AG10803 (cell line): ENCODE results near the gene MYO16.

ENCODE experiments used
- DNase-seq: peaks from one replicate; pipeline ENCODE4 v3.0.0; 2010; ENCODE audit warnings: low read depth
- H3K4me3 ChIP-seq: 2 replicates; pipeline ENCODE4 v1.5.1; 2011; ENCODE audit warnings: mild to moderate bottlenecking, low read length, control low read depth
- CTCF ChIP-seq: conservative IDR thresholded peaks from 2 replicates; pipeline ENCODE4 v1.5.1; 2011; ENCODE audit warnings: mild to moderate bottlenecking, low read length, control low read depth, inconsistent platforms

Gene MYO16

GRCh38 chr13:108629181-108629752 is at the start of gene MYO16:
Gene MYO16, plus strand, starts transcription at chr13:108629611. Its CDS starts 234 bp downstream, at chr13:108629845.
- no peak for DNase-seq
- TF ChIP-seq CTCF = no peak
- no peak within 1 kb of the TSS for H3K4me3 ChIP-seq

- no peak for DNase-seq
- no peak for TF ChIP-seq CTCF
- H3K4me3 ChIP-seq = no peak overlapping the region
These were observed 42.6 kb upstream of the MYO16 start for GRCh38 chr13:108586826-108587225.

- no peak for DNase-seq
- TF ChIP-seq CTCF = no peak
- no peak overlapping the region for H3K4me3 ChIP-seq
These were observed 40.9 kb upstream of the MYO16 start for GRCh38 chr13:108588516-108588915.

- DNase-seq = no peak
- no peak overlapping the region for H3K4me3 ChIP-seq
- no peak for TF ChIP-seq CTCF
These were observed 35.3 kb upstream of the MYO16 start for GRCh38 chr13:108594153-108594552.

GRCh38 chr13:108595436-108596274 is 33.8 kb upstream of the MYO16 start:
- H3K4me3 ChIP-seq = no peak overlapping the region
- DNase-seq = no peak
- TF ChIP-seq CTCF = no peak

- H3K4me3 ChIP-seq = no peak overlapping the region
- no peak for DNase-seq
- TF ChIP-seq CTCF = no peak
These were observed 31.5 kb upstream of the MYO16 start for GRCh38 chr13:108597943-108598342.

- no peak overlapping the region for H3K4me3 ChIP-seq
- DNase-seq = no peak
- TF ChIP-seq CTCF = no peak
These were observed 23.0 kb upstream of the MYO16 start for GRCh38 chr13:108606424-108606823.
